IPS DF 6.9 (cell line): ENCODE results near the gene PDGFRB.

ENCODE experiments used
- DNase-seq: peaks from one replicate; pipeline ENCODE4 v3.0.0-alpha.2; 2013; ENCODE audit warnings: low read depth, low spot score
- H3K27ac ChIP-seq: one replicate; pipeline ENCODE4 v1.5.1; 2013; ENCODE audit warnings: low read length, control low read depth
- H3K27me3 ChIP-seq: 2 replicates; pipeline ENCODE4 v1.6.1; 2013; ENCODE audit warnings: mild to moderate bottlenecking, low read length; ENCODE audit not compliant: control insufficient read depth, insufficient read depth
- H3K36me3 ChIP-seq: 2 replicates; pipeline ENCODE4 v1.6.1; 2013; ENCODE audit warnings: low read length; ENCODE audit not compliant: control insufficient read depth, insufficient read depth
- H3K4me1 ChIP-seq: 2 replicates; pipeline ENCODE4 v1.6.1; 2013; ENCODE audit warnings: low read length; ENCODE audit not compliant: control insufficient read depth, insufficient read depth
- H3K4me3 ChIP-seq: 2 replicates; pipeline ENCODE4 v1.5.1; 2013; ENCODE audit warnings: mild to moderate bottlenecking, low read length
- H3K9me3 ChIP-seq: 2 replicates; pipeline ENCODE4 v1.6.1; 2013; ENCODE audit warnings: low read length, inconsistent platforms; ENCODE audit not compliant: control insufficient read depth, insufficient read depth
- WGBS: extraction: QIAGEN DNeasy Blood & Tissue Kit; methylation state at CpG from one replicate; pipeline ENCODE4 v1.1.7; 2013; ENCODE audit warnings: mixed read lengths, missing lambda C conversion rate; ENCODE audit not compliant: insufficient read length, insufficient coverage; 5-methylcytosine and 5-hydroxymethylcytosine counted together

Gene PDGFRB

GRCh38 chr5:150065886-150066285, 89.8 kb downstream of the PDGFRB start:
- no peak overlapping the region for H3K27ac ChIP-seq

DNA sequence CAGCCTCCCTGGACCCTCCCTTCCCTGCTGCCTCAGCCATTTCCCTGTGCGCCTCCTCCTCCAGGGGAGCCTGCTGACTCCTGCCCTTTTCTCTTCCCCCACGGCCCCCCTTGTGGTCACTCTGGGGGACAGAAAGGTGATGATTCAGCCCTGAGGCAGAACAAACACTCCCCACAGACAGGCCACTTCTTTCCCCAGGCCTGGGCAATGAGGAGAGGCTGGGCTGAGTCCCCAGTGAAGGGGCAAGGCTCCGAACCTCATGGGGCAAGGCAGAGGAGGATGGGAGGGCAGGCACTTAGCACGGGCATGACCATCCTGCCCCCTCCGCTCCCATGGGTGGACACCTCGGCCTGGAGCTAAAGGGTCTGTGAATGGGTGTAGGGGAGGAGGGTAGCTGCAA, 90.3 kb downstream of the PDGFRB start:
- Histone ChIP-seq H3K4me1 (0 out of 2 replicates have a peak, but pooled peaks cover 3% of the 10 kb centered on the region), H3K36me3 (no peaks in the 10 kb centered on the region; the same call in 1 of the 2 replicates), H3K27me3 (no peaks in the 10 kb centered on the region), H3K27ac (no peak overlapping the region), H3K9me3 (no peaks in the 10 kb centered on the region), H3K4me3 (no peak overlapping the region)
- WGBS = no CpG with 5 or more reads among the region's 6 CpGs
- no peak for DNase-seq

More at GRCh38 chr5:150065886-150066285, 89.8 kb downstream of the PDGFRB start:
- H3K4me3 ChIP-seq = no peak overlapping the region
- no peaks in the 10 kb centered on the region; the same call in 1 of the 2 replicates for H3K36me3 ChIP-seq
- H3K4me1 ChIP-seq = 0 out of 2 replicates have a peak, but pooled peaks cover 3% of the 10 kb centered on the region
- no peak for DNase-seq
- no CpG with 5 or more reads among the region's 10 CpGs for WGBS
- H3K9me3 ChIP-seq = no peaks in the 10 kb centered on the region
- H3K27me3 ChIP-seq = no peaks in the 10 kb centered on the region

GRCh38 chr5:150064681-150065220, 90.9 kb downstream of the PDGFRB start:
- Histone ChIP-seq H3K27me3 (no peaks in the 10 kb centered on the region), H3K9me3 (no peaks in the 10 kb centered on the region), H3K4me1 (0 out of 2 replicates have a peak, but pooled peaks cover 1% of the 10 kb centered on the region), H3K4me3 (no peak overlapping the region), H3K27ac (no peak overlapping the region), H3K36me3 (no peaks in the 10 kb centered on the region; the same call in 1 of the 2 replicates)
- DNase-seq = no peak
- no CpG with 5 or more reads among the region's 7 CpGs for WGBS
